Fibroblast of skin of left quadriceps (primary cell): ENCODE data around the gene OSBPL9.
A peak's percentile ranks its signal among the peaks of the same experiment; 100 is the strongest.
"Not testable (repeated sequence)": the region's sequence is repeated elsewhere in the genome, so short reads cannot be mapped to it uniquely, and the experiment has no call there.

ENCODE experiments used
- DNase-seq, 2 experiments: peaks; one replicate each; pipeline ENCODE4 v3.0.0-alpha.2; 2013; ENCODE audit warnings: low read depth in 2 of 2

OSBPL9 gene

GRCh38 chr1:51610104-51610503, 6.8 kb upstream of the OSBPL9 start:
- not testable (repeated sequence) for DNase-seq

GRCh38 chr1:51610637-51611036, 6.3 kb upstream of the OSBPL9 start:
- no peak for DNase-seq

- no peak for DNase-seq
Observed at GRCh38 chr1:51612447-51612961, 4.4 kb upstream of the OSBPL9 start.

- no peak for DNase-seq
Observed at GRCh38 chr1:51615780-51616291, 1.1 kb upstream of the OSBPL9 start.

- no peak for DNase-seq
Observed at GRCh38 chr1:51616490-51616889, 402 bp upstream of the OSBPL9 start.

- no peak for DNase-seq
Observed at GRCh38 chr1:51618715-51619114, 1.8 kb downstream of the OSBPL9 start.

- no peak for DNase-seq
Observed at GRCh38 chr1:51620470-51620869, 3.6 kb downstream of the OSBPL9 start.

- no peak for DNase-seq
Observed at GRCh38 chr1:51621161-51621560, 4.3 kb downstream of the OSBPL9 start.

- DNase-seq: no peak
Observed at GRCh38 chr1:51621841-51622454, 5.1 kb downstream of the OSBPL9 start.

- no peak for DNase-seq
Observed at GRCh38 chr1:51622455-51622913, 5.6 kb downstream of the OSBPL9 start.

- DNase-seq: no peak
Observed at GRCh38 chr1:51623025-51623424, 6.1 kb downstream of the OSBPL9 start.

GRCh38 chr1:51623450-51623849, 6.6 kb downstream of the OSBPL9 start:
- no peak for DNase-seq

- DNase-seq: no peak
Observed at GRCh38 chr1:51624855-51625254, 8.0 kb downstream of the OSBPL9 start.

- DNase-seq: peak; percentile 41 to 44
Observed at GRCh38 chr1:51627672-51628071, 10.8 kb downstream of the OSBPL9 start.

- DNase-seq: no peak
Observed at GRCh38 chr1:51628715-51629590, 12.1 kb downstream of the OSBPL9 start.

- no peak for DNase-seq
Observed at GRCh38 chr1:51629918-51630317, 13.0 kb downstream of the OSBPL9 start.

- DNase-seq: no peak
Observed at GRCh38 chr1:51630393-51630792, 13.5 kb downstream of the OSBPL9 start.

GRCh38 chr1:51630922-51631321, 14.0 kb downstream of the OSBPL9 start:
- DNase-seq: no peak

- DNase-seq: no peak
Observed at GRCh38 chr1:51631747-51632146, 14.9 kb downstream of the OSBPL9 start.

GRCh38 chr1:51634618-51635017, 17.7 kb downstream of the OSBPL9 start:
- DNase-seq: no peak

GRCh38 chr1:51635615-51636014, 18.7 kb downstream of the OSBPL9 start:
- no peak for DNase-seq

- no peak for DNase-seq
Observed at GRCh38 chr1:51636191-51636590, 19.3 kb downstream of the OSBPL9 start.
